Transverse colon (tissue), 4 donors: Measurements from ENCODE around the gene HMX2.

Experiments used
- POLR2A ChIP-seq: fragments of 450-650 bp; IDR thresholded peaks from one replicate; pipeline ENCODE4 v1.6.1; 2016; ENCODE audit warnings: antibody characterized with exemption, mild to moderate bottlenecking, moderate library complexity
- POLR2AphosphoS5 ChIP-seq, 3 donors: sonication (generic); formaldehyde crosslinking; IDR thresholded peaks; one replicate each; pipeline ENCODE4 v1.6.1; 2016; ENCODE audit warnings: antibody characterized with exemption in 3 of 3
- TF ChIP-seq, protein P1 (sequence below), 5 experiments: fragments of 200-600 bp in 3 of 5; fragments of 450-650 bp in 2 of 5; sonication (generic) in 3 of 5; IDR thresholded peaks; 1 replicate in 2 of 5; 2 replicates in 3 of 5; pipeline ENCODE4 v1.5.1; 2016 to 2017; ENCODE audit warnings: antibody characterized with exemption in 5 of 5, inconsistent platforms in 3 of 5, mild to moderate bottlenecking in 2 of 5, moderate library complexity in 1 of 5

- TF ChIP-seq POLR2AphosphoS5 (IDR thresholded peaks at IDR 0.05): no peak
- no peak for TF ChIP-seq POLR2A
- TF ChIP-seq, protein P1, sequence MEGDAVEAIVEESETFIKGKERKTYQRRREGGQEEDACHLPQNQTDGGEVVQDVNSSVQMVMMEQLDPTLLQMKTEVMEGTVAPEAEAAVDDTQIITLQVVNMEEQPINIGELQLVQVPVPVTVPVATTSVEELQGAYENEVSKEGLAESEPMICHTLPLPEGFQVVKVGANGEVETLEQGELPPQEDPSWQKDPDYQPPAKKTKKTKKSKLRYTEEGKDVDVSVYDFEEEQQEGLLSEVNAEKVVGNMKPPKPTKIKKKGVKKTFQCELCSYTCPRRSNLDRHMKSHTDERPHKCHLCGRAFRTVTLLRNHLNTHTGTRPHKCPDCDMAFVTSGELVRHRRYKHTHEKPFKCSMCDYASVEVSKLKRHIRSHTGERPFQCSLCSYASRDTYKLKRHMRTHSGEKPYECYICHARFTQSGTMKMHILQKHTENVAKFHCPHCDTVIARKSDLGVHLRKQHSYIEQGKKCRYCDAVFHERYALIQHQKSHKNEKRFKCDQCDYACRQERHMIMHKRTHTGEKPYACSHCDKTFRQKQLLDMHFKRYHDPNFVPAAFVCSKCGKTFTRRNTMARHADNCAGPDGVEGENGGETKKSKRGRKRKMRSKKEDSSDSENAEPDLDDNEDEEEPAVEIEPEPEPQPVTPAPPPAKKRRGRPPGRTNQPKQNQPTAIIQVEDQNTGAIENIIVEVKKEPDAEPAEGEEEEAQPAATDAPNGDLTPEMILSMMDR (IDR thresholded peaks at IDR 0.05): no peak
Measured at GRCh38 chr10:123102673-123103072, 45.3 kb upstream of the HMX2 start.
